ENCODE data around the gene GNA15. TPM values are rescaled to one million over a fixed set of nuclear protein-coding genes. Genes with fewer than 3 reads are reported as not detected.
"Not testable (repeated sequence)": the region's sequence is repeated elsewhere in the genome, so short reads cannot be mapped to it uniquely, and the experiment has no call there.

The GNA15 gene
- total RNA-seq, 2 donors from 2014 or later = not detected

DNA sequence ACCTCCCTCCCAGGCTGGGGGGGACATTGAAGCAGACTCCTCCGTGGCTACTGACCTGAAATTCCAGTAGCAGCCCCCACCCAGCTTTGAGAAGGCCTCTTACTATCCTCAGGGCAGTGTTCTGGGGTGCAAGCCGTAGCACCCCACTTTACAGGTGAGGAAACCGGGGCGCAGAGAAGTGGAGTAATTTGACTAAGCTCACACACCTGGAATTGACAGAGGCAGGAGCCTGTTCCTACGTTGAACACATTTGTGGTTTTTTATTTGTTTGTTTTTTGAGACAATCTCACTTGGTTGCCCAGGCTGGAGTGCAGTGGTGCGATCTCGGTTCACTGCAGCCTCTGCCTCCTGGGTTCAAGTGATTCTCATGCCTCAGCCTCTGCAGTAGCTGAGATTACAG lies 28.1 kb downstream of the GNA15 start:
- no peak overlapping the region for H3K27ac Mint-ChIP-seq
- H3K9me3 Mint-ChIP-seq = peaks cover 5% of the 10 kb centered on the region
- Histone ChIP-seq H3K27ac (ENCODE audit: low read depth, low read length) (no peak overlapping the region), H3K27me3 (ENCODE audit: control insufficient read depth, insufficient read depth, low read length, poor library complexity, severe bottlenecking) (peaks cover 5% of the 10 kb centered on the region), H3K9me3 (ENCODE audit: control insufficient read depth, low read length) (no peaks in the 10 kb centered on the region), H3K9ac (ENCODE audit: extremely low read depth, low read length, poor library complexity, severe bottlenecking) (no peak overlapping the region), H3K4me1 (ENCODE audit: control insufficient read depth, insufficient read depth, low read length) (no peaks in the 10 kb centered on the region), H3K4me3 (ENCODE audit: low read length) (no peak overlapping the region), H3K36me3 (ENCODE audit: control insufficient read depth, insufficient read depth, low read length) (no peaks in the 10 kb centered on the region)
- peaks cover 4% of the 10 kb centered on the region for H3K4me1 Mint-ChIP-seq
- no peaks in the 10 kb centered on the region for H3K36me3 Mint-ChIP-seq (ENCODE audit: low read depth)
- 71 to 82% methylated on average over 6 to 7 of the region's 7 CpGs for WGBS, 2 experiments (ENCODE audit: insufficient coverage in 1 of 2, insufficient read length in 1 of 2)
- peaks cover 24% of the 10 kb centered on the region for H3K27me3 Mint-ChIP-seq (ENCODE audit: insufficient read depth)
- DNase-seq = no peak
- peak overlapping the region; percentile 44 for H3K4me3 Mint-ChIP-seq
- TF ChIP-seq, protein P1, sequence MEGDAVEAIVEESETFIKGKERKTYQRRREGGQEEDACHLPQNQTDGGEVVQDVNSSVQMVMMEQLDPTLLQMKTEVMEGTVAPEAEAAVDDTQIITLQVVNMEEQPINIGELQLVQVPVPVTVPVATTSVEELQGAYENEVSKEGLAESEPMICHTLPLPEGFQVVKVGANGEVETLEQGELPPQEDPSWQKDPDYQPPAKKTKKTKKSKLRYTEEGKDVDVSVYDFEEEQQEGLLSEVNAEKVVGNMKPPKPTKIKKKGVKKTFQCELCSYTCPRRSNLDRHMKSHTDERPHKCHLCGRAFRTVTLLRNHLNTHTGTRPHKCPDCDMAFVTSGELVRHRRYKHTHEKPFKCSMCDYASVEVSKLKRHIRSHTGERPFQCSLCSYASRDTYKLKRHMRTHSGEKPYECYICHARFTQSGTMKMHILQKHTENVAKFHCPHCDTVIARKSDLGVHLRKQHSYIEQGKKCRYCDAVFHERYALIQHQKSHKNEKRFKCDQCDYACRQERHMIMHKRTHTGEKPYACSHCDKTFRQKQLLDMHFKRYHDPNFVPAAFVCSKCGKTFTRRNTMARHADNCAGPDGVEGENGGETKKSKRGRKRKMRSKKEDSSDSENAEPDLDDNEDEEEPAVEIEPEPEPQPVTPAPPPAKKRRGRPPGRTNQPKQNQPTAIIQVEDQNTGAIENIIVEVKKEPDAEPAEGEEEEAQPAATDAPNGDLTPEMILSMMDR (conservative IDR thresholded peaks at IDR 0.05) = no peak

DNA sequence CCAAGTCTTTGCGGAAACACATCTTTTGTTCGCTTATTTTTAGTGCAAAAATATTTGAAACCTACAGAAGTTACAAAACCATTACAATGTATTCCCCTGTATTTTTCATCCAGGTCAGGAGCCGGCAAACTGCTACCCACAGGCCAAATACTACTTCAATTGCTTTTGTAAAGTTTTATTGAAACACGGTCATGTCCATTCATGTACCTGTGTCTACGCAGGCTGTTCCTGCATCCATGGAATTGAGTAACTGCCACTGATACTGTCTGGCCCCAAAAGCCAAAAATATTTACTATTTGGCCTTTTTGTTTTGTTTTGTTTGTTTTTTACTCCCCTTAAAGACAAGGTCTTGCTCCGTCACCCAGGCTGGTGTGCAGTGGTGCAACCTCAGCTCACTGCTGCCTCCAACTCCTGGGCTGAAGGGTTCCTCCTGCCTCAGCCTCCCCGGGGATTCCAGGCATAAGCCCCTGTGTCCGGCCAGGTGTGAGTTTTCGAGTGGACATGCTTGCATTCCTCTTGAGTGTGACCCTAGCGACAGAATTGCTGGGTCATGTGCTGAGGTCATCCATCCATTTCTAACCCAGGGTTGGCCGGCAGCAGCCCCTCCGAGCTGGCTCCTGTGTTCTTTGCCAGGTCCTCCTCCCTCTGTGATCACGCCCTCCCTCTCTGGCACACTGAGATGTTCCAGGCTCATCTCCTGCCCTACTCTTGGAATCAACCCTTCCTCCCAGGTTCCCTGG lies 31.9 kb downstream of the GNA15 start:
- H3K27me3 ChIP-seq (ENCODE audit: control insufficient read depth, insufficient read depth, low read length, poor library complexity, severe bottlenecking) = peaks cover 5% of the 10 kb centered on the region
- Mint-ChIP-seq H3K4me3 (no peak overlapping the region), H3K27ac (no peak overlapping the region), H3K36me3 (ENCODE audit: low read depth) (no peaks in the 10 kb centered on the region), H3K27me3 (ENCODE audit: insufficient read depth) (peaks cover 26% of the 10 kb centered on the region), H3K9me3 (no peaks in the 10 kb centered on the region), H3K4me1 (peaks cover 4% of the 10 kb centered on the region)
- H3K4me1 ChIP-seq (ENCODE audit: control insufficient read depth, insufficient read depth, low read length) = no peaks in the 10 kb centered on the region
- H3K9me3 ChIP-seq (ENCODE audit: control insufficient read depth, low read length) = no peaks in the 10 kb centered on the region
- TF ChIP-seq, protein P1 (conservative IDR thresholded peaks at IDR 0.05) = no peak
- DNase-seq = no peak
- no peak overlapping the region for H3K27ac ChIP-seq (ENCODE audit: low read depth, low read length)
- no peak overlapping the region for H3K9ac ChIP-seq (ENCODE audit: extremely low read depth, low read length, poor library complexity, severe bottlenecking)
- H3K36me3 ChIP-seq (ENCODE audit: control insufficient read depth, insufficient read depth, low read length) = no peaks in the 10 kb centered on the region
- 79 to 80% methylated on average over 10 to 13 of the region's 13 CpGs for WGBS, 2 experiments (ENCODE audit: insufficient coverage in 1 of 2, insufficient read length in 1 of 2)
- no peak overlapping the region for H3K4me3 ChIP-seq (ENCODE audit: low read length)

DNA sequence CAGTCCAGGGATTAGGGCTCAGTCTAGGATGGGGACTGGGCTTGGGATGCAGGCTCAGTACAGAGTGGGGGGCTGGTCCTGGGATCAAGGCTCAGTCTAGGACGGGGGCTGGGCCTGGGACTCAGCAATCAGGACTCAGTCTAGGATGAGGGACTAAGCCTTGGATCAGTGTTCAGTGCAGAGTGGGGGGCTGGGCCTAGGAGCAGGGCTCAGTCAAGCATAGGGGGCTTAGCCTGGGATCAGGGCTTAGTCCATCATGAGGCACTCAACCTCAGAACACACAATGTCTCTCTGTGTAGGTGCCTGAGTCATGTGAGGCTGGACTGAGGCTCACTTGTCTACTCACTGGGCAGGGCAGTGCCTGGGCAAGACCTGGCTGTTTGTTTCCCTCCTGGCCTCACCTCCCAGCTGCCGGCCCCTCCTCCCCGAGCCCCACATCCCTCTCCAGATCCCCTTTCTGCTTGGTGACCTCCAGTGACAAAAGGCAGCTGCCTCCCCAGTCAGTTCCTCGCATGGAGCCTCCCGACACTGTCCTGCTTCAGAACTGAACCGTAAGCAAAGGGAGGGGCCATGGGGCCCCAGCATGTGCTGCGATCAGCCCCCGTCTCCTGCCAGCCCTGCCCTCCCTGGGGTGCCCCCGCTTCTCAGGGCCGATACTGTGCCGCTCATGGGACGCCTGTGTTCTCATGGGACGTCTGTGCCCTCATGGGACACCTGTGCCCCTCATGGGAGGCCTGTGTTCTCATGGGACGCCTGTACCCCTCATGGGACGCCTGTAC lies 36.2 kb downstream of the GNA15 start:
- Histone ChIP-seq H3K27ac (ENCODE audit: low read depth, low read length) (no peak overlapping the region), H3K9ac (ENCODE audit: extremely low read depth, low read length, poor library complexity, severe bottlenecking) (no peak overlapping the region), H3K4me1 (ENCODE audit: control insufficient read depth, insufficient read depth, low read length) (no peaks in the 10 kb centered on the region), H3K9me3 (ENCODE audit: control insufficient read depth, low read length) (no peaks in the 10 kb centered on the region), H3K4me3 (ENCODE audit: low read length) (no peak overlapping the region), H3K27me3 (ENCODE audit: control insufficient read depth, insufficient read depth, low read length, poor library complexity, severe bottlenecking) (no peaks in the 10 kb centered on the region), H3K36me3 (ENCODE audit: control insufficient read depth, insufficient read depth, low read length) (no peaks in the 10 kb centered on the region)
- 88 to 89% methylated on average over 14 to 15 of the region's 15 CpGs for WGBS, 2 experiments (ENCODE audit: insufficient coverage in 1 of 2, insufficient read length in 1 of 2)
- H3K27ac Mint-ChIP-seq = no peak overlapping the region
- peaks cover 2% of the 10 kb centered on the region for H3K27me3 Mint-ChIP-seq (ENCODE audit: insufficient read depth)
- H3K9me3 Mint-ChIP-seq = no peaks in the 10 kb centered on the region
- H3K36me3 Mint-ChIP-seq (ENCODE audit: low read depth) = no peaks in the 10 kb centered on the region
- DNase-seq = peak; percentile 33
- H3K4me3 Mint-ChIP-seq = no peak overlapping the region
- TF ChIP-seq, protein P1 (conservative IDR thresholded peaks at IDR 0.05) = no peak
- no peaks in the 10 kb centered on the region for H3K4me1 Mint-ChIP-seq

GRCh38 chr19:3172673-3173000 lies 36.8 kb downstream of the GNA15 start:
- H3K4me3 Mint-ChIP-seq; DNase-seq; H3K9me3 Mint-ChIP-seq; H3K27ac ChIP-seq (ENCODE audit: low read depth, low read length); H3K27me3 Mint-ChIP-seq (ENCODE audit: insufficient read depth); H3K9me3 ChIP-seq (ENCODE audit: control insufficient read depth, low read length); H3K27ac Mint-ChIP-seq; H3K4me1 Mint-ChIP-seq; H3K9ac ChIP-seq (ENCODE audit: extremely low read depth, low read length, poor library complexity, severe bottlenecking); H3K27me3 ChIP-seq (ENCODE audit: control insufficient read depth, insufficient read depth, low read length, poor library complexity, severe bottlenecking); H3K4me3 ChIP-seq (ENCODE audit: low read length); H3K36me3 ChIP-seq (ENCODE audit: control insufficient read depth, insufficient read depth, low read length); H3K4me1 ChIP-seq (ENCODE audit: control insufficient read depth, insufficient read depth, low read length); H3K36me3 Mint-ChIP-seq (ENCODE audit: low read depth): not testable (repeated sequence)
- WGBS, 2 experiments (ENCODE audit: insufficient coverage in 1 of 2, insufficient read length in 1 of 2) = 71 to 81% methylated on average over 5 to 6 of the region's 6 CpGs
